GM12878 (cell line): ENCODE data around the gene GNPTAB. TPM values are rescaled to one million over a fixed set of nuclear protein-coding genes. Genes with fewer than 3 reads are reported as not detected.

ENCODE experiments used
- CBFB ChIP-seq: IDR thresholded peaks from 2 replicates; pipeline ENCODE4 v1.6.1; 2016; ENCODE audit warnings: antibody characterized with exemption, low read depth
- DPF2 ChIP-seq: fragments of 450-650 bp; IDR thresholded peaks from 2 replicates; pipeline ENCODE4 v1.6.1; 2017; ENCODE audit warnings: mild to moderate bottlenecking
- EP300 ChIP-seq, 2 experiments: fragments of 150-350 bp in 1 of 2; IDR thresholded peaks; 2 replicates each; pipeline ENCODE4 v1.6.1; 2011 to 2012; ENCODE audit warnings: low read depth in 2 of 2, low read length in 2 of 2, borderline replicate concordance in 1 of 2, improper control_type of control experiment in 1 of 2, inconsistent platforms in 1 of 2; ENCODE audit not compliant: control insufficient read depth in 1 of 2
- EZH2 ChIP-seq: IDR thresholded peaks from 2 replicates; pipeline ENCODE4 v1.6.1; 2012; ENCODE audit warnings: low read depth, mild to moderate bottlenecking, control low read depth, inconsistent platforms, low read length, borderline replicate concordance; ENCODE audit not compliant: control insufficient read depth
- FOS ChIP-seq: IDR thresholded peaks from 3 replicates; pipeline ENCODE4 v1.6.1; 2011; ENCODE audit warnings: borderline replicate concordance; ENCODE audit not compliant: insufficient read length; ENCODE audit errors: extremely low read depth
- GABPA ChIP-seq: IDR thresholded peaks from 2 replicates; pipeline ENCODE4 v1.6.1; 2014; ENCODE audit warnings: antibody characterized with exemption, low read depth, mild to moderate bottlenecking, inconsistent platforms
- HCFC1 ChIP-seq: fragments of 150-350 bp; IDR thresholded peaks from 2 replicates; pipeline ENCODE4 v1.6.1; 2014; ENCODE audit warnings: low read length
- KAT2A ChIP-seq: conservative IDR thresholded peaks from 2 replicates; pipeline ENCODE4 v1.6.1; 2011; ENCODE audit warnings: low read depth, low read length; ENCODE audit not compliant: control insufficient read depth
- KDM1A ChIP-seq: fragments of 200-600 bp; sonication (generic); IDR thresholded peaks from 2 replicates; pipeline ENCODE4 v1.6.1; 2016; ENCODE audit warnings: borderline replicate concordance
- MEF2A ChIP-seq: IDR thresholded peaks from 2 replicates; pipeline ENCODE4 v1.6.1; 2011; ENCODE audit warnings: low read depth, mild to moderate bottlenecking, low read length, moderate library complexity; ENCODE audit not compliant: insufficient read depth
- MTA3 ChIP-seq: IDR thresholded peaks from 2 replicates; pipeline ENCODE4 v1.6.1; 2012; ENCODE audit warnings: low read length, inconsistent platforms, borderline replicate concordance
- NFIC ChIP-seq: IDR thresholded peaks from 2 replicates; pipeline ENCODE4 v1.6.1; 2012; ENCODE audit warnings: low read depth, mild to moderate bottlenecking, inconsistent platforms, low read length, moderate library complexity
- NFXL1 ChIP-seq: fragments of 450-650 bp; IDR thresholded peaks from 2 replicates; pipeline ENCODE4 v1.6.1; 2017; ENCODE audit warnings: antibody characterized with exemption, mild to moderate bottlenecking, borderline replicate concordance
- PAX5 ChIP-seq: IDR thresholded peaks from 2 replicates; pipeline ENCODE4 v1.6.1; 2011; ENCODE audit warnings: low read depth, low read length, borderline replicate concordance
- RFX5 ChIP-seq: IDR thresholded peaks from 2 replicates; pipeline ENCODE4 v1.6.1; 2011; ENCODE audit warnings: low read depth, low read length, improper control_type of control experiment
- SIN3A ChIP-seq: IDR thresholded peaks from 2 replicates; pipeline ENCODE4 v1.6.1; 2012; ENCODE audit warnings: low read depth, low read length, improper control_type of control experiment
- SP1 ChIP-seq: IDR thresholded peaks from one replicate; pipeline ENCODE4 v1.6.1; 2011; ENCODE audit warnings: low read depth, low read length
- TBL1XR1 ChIP-seq: IDR thresholded peaks from 2 replicates; pipeline ENCODE4 v1.6.1; 2012; ENCODE audit warnings: low read depth, low read length, improper control_type of control experiment
- ZBED1 ChIP-seq: IDR thresholded peaks from 2 replicates; pipeline ENCODE4 v1.6.1; 2016; ENCODE audit warnings: borderline replicate concordance
- ZZZ3 ChIP-seq: IDR thresholded peaks from 2 replicates; pipeline ENCODE4 v1.6.1; 2011; ENCODE audit warnings: low read depth; ENCODE audit not compliant: control insufficient read depth, insufficient read length
- polyA plus RNA-seq, 11 experiments: library from polyadenylated mRNA; depleted of rRNA in 4 of 11; unstranded in 6 of 11; stranded (reverse) in 5 of 11; fragments of >200 nt; fragmentation: Nextera tagmentation in 4 of 11; fragmentation: Illumina TruSeq in 1 of 11; extraction: Ambion mirVana in 4 of 11; extraction: Trizol in 1 of 11; gene quantifications; 1 replicate in 1 of 11; 2 replicates in 10 of 11; pipeline versions ENCODE4 v1.2.1 to v1.2.3, GENCODE V29; 2011 to 2016; ENCODE audit warnings: inconsistent platforms in 2 of 11, missing spikeins in 2 of 11, low read depth in 1 of 11
- total RNA-seq, 4 experiments: library from RNA; depleted of rRNA in 3 of 4; stranded (reverse); fragments of >200 nt in 3 of 4; fragmentation: Illumina TruSeq in 1 of 4; extraction: Trizol in 1 of 4; gene quantifications; 2 replicates each; pipeline versions ENCODE4 v1.2.1 to v1.2.3, GENCODE V29; 2013 to 2021
- TF ChIP-seq, protein P1 (sequence below): fragments of 450-650 bp; formaldehyde crosslinking; IDR thresholded peaks from 2 replicates; pipeline ENCODE4 v1.5.0; 2022; ENCODE audit warnings: mild to moderate bottlenecking, missing genetic modification characterization
- TF ChIP-seq, protein P2 (sequence below), 3 experiments: IDR thresholded peaks in 2 of 3; conservative IDR thresholded peaks in 1 of 3; 2 replicates each; pipeline ENCODE4 v1.5.1; 2011; ENCODE audit warnings: low read depth in 3 of 3, low read length in 3 of 3, mild to moderate bottlenecking in 3 of 3, control low read depth in 2 of 3, moderate library complexity in 2 of 3, inconsistent platforms in 1 of 3, mixed read lengths in 1 of 3; ENCODE audit not compliant: control insufficient read depth in 2 of 3, insufficient read depth in 1 of 3; ENCODE audit errors: extremely low read depth in 1 of 3
- TF ChIP-seq, protein P3 (sequence below): IDR thresholded peaks from 2 replicates; pipeline ENCODE4 v1.6.1; 2011; ENCODE audit warnings: mild to moderate bottlenecking, low read depth, low read length, moderate library complexity; ENCODE audit not compliant: insufficient replicate concordance
- TF ChIP-seq, protein P4 (sequence below): IDR thresholded peaks from 2 replicates; pipeline ENCODE4 v1.6.1; 2012; ENCODE audit warnings: low read length, inconsistent platforms

The GNPTAB gene
- total and polyA plus RNA-seq, 10 of the 15 experiments (the other 5 are each of a cell fraction or from before 2014, with no cell fraction given): 9.8 to 38.9 (median 35.3) TPM

DNA sequence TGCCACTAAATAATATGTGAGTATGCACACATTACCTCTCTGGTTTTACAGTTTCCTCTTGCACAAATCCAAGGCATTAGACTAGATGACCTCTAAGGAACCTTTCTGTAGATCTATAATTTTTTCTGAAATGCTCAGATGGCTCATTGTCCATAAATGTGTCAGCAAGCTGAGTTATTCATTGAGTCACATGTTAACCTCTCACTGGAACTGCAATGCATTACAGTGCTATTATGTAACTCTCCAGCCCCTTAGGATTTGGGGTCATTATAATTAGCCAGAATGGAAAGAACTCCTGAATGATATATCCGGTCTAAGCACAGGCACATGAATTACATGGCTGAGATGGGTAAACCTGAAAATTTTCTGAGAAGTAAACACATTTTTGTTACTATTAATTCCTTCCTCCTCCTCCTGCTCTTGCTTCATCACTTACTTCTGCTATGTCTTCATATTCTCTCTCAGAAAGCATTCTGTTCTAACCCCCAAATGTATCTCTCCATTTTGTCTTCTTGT is 26.3 kb upstream of the GNPTAB start (continued):
- TF ChIP-seq, protein P1, sequence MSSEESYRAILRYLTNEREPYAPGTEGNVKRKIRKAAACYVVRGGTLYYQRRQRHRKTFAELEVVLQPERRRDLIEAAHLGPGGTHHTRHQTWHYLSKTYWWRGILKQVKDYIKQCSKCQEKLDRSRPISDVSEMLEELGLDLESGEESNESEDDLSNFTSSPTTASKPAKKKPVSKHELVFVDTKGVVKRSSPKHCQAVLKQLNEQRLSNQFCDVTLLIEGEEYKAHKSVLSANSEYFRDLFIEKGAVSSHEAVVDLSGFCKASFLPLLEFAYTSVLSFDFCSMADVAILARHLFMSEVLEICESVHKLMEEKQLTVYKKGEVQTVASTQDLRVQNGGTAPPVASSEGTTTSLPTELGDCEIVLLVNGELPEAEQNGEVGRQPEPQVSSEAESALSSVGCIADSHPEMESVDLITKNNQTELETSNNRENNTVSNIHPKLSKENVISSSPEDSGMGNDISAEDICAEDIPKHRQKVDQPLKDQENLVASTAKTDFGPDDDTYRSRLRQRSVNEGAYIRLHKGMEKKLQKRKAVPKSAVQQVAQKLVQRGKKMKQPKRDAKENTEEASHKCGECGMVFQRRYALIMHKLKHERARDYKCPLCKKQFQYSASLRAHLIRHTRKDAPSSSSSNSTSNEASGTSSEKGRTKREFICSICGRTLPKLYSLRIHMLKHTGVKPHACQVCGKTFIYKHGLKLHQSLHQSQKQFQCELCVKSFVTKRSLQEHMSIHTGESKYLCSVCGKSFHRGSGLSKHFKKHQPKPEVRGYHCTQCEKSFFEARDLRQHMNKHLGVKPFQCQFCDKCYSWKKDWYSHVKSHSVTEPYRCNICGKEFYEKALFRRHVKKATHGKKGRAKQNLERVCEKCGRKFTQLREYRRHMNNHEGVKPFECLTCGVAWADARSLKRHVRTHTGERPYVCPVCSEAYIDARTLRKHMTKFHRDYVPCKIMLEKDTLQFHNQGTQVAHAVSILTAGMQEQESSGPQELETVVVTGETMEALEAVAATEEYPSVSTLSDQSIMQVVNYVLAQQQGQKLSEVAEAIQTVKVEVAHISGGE (CRISPR knock-in tag): no peak
- no peak for TF ChIP-seq PAX5
- TF ChIP-seq, protein P2, sequence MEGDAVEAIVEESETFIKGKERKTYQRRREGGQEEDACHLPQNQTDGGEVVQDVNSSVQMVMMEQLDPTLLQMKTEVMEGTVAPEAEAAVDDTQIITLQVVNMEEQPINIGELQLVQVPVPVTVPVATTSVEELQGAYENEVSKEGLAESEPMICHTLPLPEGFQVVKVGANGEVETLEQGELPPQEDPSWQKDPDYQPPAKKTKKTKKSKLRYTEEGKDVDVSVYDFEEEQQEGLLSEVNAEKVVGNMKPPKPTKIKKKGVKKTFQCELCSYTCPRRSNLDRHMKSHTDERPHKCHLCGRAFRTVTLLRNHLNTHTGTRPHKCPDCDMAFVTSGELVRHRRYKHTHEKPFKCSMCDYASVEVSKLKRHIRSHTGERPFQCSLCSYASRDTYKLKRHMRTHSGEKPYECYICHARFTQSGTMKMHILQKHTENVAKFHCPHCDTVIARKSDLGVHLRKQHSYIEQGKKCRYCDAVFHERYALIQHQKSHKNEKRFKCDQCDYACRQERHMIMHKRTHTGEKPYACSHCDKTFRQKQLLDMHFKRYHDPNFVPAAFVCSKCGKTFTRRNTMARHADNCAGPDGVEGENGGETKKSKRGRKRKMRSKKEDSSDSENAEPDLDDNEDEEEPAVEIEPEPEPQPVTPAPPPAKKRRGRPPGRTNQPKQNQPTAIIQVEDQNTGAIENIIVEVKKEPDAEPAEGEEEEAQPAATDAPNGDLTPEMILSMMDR (IDR thresholded peaks at IDR 0.05 in 2 of 3, conservative IDR thresholded peaks at IDR 0.05 in 1 of 3; ENCODE audit: control insufficient read depth in 2 of 3, extremely low read depth in 1 of 3, insufficient read depth in 1 of 3, low read depth in 3 of 3, low read length in 3 of 3): no peak
- peak; percentile 75; the same call in 1 of the 2 replicates for TF ChIP-seq MTA3
- TF ChIP-seq FOS: no peak
- peak; percentile 40 to 64; a peak in 3 of 4 replicates for TF ChIP-seq EP300 (IDR thresholded peaks at IDR 0.05; ENCODE audit: borderline replicate concordance in 1 of 2, control insufficient read depth in 1 of 2, low read depth in 2 of 2, low read length in 2 of 2)
- no peak for TF ChIP-seq SIN3A
- TF ChIP-seq KDM1A: no peak
- no peak for TF ChIP-seq HCFC1
- peak; percentile 90 for TF ChIP-seq NFIC
- TF ChIP-seq, protein P3, sequence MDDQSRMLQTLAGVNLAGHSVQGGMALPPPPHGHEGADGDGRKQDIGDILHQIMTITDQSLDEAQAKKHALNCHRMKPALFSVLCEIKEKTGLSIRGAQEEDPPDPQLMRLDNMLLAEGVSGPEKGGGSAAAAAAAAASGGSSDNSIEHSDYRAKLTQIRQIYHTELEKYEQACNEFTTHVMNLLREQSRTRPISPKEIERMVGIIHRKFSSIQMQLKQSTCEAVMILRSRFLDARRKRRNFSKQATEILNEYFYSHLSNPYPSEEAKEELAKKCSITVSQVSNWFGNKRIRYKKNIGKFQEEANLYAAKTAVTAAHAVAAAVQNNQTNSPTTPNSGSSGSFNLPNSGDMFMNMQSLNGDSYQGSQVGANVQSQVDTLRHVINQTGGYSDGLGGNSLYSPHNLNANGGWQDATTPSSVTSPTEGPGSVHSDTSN: no peak
- TF ChIP-seq DPF2: no peak; the same call in 1 of the 2 replicates
- peak; percentile 84; the same call in 1 of the 2 replicates for TF ChIP-seq ZBED1
- TF ChIP-seq NFXL1: no peak
- no peak for TF ChIP-seq MEF2A
- TF ChIP-seq ZZZ3: no peak
- TF ChIP-seq, protein P4, sequence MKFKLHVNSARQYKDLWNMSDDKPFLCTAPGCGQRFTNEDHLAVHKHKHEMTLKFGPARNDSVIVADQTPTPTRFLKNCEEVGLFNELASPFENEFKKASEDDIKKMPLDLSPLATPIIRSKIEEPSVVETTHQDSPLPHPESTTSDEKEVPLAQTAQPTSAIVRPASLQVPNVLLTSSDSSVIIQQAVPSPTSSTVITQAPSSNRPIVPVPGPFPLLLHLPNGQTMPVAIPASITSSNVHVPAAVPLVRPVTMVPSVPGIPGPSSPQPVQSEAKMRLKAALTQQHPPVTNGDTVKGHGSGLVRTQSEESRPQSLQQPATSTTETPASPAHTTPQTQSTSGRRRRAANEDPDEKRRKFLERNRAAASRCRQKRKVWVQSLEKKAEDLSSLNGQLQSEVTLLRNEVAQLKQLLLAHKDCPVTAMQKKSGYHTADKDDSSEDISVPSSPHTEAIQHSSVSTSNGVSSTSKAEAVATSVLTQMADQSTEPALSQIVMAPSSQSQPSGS: peak; percentile 81
- no peak for TF ChIP-seq EZH2
- no peak for TF ChIP-seq RFX5
- TF ChIP-seq TBL1XR1: no peak
- TF ChIP-seq SP1: no peak
- TF ChIP-seq CBFB: no peak
- TF ChIP-seq GABPA: 0 out of 2 replicates have a peak, but pooled peaks have one; percentile 30
- no peak for TF ChIP-seq KAT2A
